GM12878 (cell line): ENCODE data around the gene ZNF776. TPM values are rescaled to one million over a fixed set of nuclear protein-coding genes. Genes with fewer than 3 reads are reported as not detected.

ENCODE experiments used
- ATAC-seq: fragments of 200-7000 bp; cut with Tn5 transposase; 3 replicates; pipeline ENCODE4 v1.9.1; 2020; ENCODE audit warnings: mild to moderate bottlenecking, moderate library complexity
- BruUV-seq: library from RNA; stranded (reverse); fragments of 400-500 nt; replicated peaks from 2 replicates; lab custom pipeline; 2021; lab: Mats Ljungman, UMichigan
- CTCF ChIA-PET: fragments of 300-600 bp; sonication (Branson Sonifier 250); formaldehyde crosslinking; extraction: SDS; loops from one replicate; lab custom pipeline; 2021; ENCODE audit warnings: inconsistent platforms; lab: Yijun Ruan, JAX
- POLR2A ChIA-PET: fragments of 350-600 bp; formaldehyde crosslinking; extraction: SDS; loops from one replicate; lab custom pipeline; 2021; ENCODE audit warnings: inconsistent platforms; lab: Charles Lee
- RAD21 ChIA-PET: fragments of 300-600 bp; sonication (Branson Sonifier 250); formaldehyde crosslinking; loops from one replicate; lab custom pipeline; 2023; ENCODE audit warnings: antibody characterized with exemption; ENCODE audit not compliant: unreplicated experiment; lab: Charles Lee
- SMC1A ChIA-PET: fragments of 300-600 bp; sonication (Branson Sonifier 250); formaldehyde crosslinking; loops from one replicate; lab custom pipeline; 2023; ENCODE audit not compliant: unreplicated experiment, uncharacterized antibody; lab: Charles Lee
- DNase-seq: peaks from one replicate; pipeline ENCODE4 v3.0.0-alpha.2; 2011; ENCODE audit warnings: low read depth, low spot score
- FAIRE-seq: peaks from 3 replicates; lab custom pipeline; 2011; peaks lifted over from hg19 to GRCh38; lab: Jason Lieb, UNC
- H2AFZ ChIP-seq: 2 replicates; pipeline ENCODE4 v1.6.0; 2011; ENCODE audit warnings: low read depth, low read length, control low read depth; ENCODE audit not compliant: control insufficient read depth
- H3K27ac ChIP-seq: 2 replicates; pipeline ENCODE4 v1.5.1; 2011; ENCODE audit warnings: control low read depth; ENCODE audit not compliant: control insufficient read depth, insufficient read depth
- H3K27me3 ChIP-seq, 2 experiments: replicated peaks in 1 of 2; 2 replicates each; pipeline versions ENCODE4 v1.6.0 to v1.6.1; 2011; ENCODE audit warnings: low read length in 1 of 2; ENCODE audit not compliant: control insufficient read depth in 2 of 2, insufficient read depth in 2 of 2
- H3K36me3 ChIP-seq, 2 experiments: 2 replicates each; pipeline ENCODE4 v1.5.1; 2011; ENCODE audit warnings: low read length in 1 of 2; ENCODE audit not compliant: control insufficient read depth in 2 of 2, insufficient read depth in 2 of 2
- H3K4me1 ChIP-seq: 2 replicates; pipeline ENCODE4 v1.6.1; 2011; ENCODE audit warnings: mild to moderate bottlenecking, low read length, moderate library complexity, mixed read lengths; ENCODE audit not compliant: control insufficient read depth, insufficient read depth
- H3K4me2 ChIP-seq: 2 replicates; pipeline ENCODE4 v1.6.0; 2011; ENCODE audit warnings: control low read depth; ENCODE audit not compliant: control insufficient read depth, insufficient read depth
- H3K4me3 ChIP-seq: fragments of 200-600 bp; sonication (generic); 2 replicates; pipeline ENCODE4 v1.5.1; 2016
- H3K79me2 ChIP-seq: 2 replicates; pipeline ENCODE4 v1.6.0; 2011; ENCODE audit warnings: low read length; ENCODE audit not compliant: control insufficient read depth, insufficient read depth
- H3K9ac ChIP-seq: 2 replicates; pipeline ENCODE4 v1.8.0; 2011; ENCODE audit warnings: low read length, control low read depth, mixed read lengths; ENCODE audit not compliant: control insufficient read depth, insufficient read depth
- H3K9me3 ChIP-seq: replicated peaks from 3 replicates; pipeline ENCODE4 v1.5.1; 2011; ENCODE audit warnings: mild to moderate bottlenecking, low read length; ENCODE audit not compliant: control insufficient read depth, insufficient read depth
- H4K20me1 ChIP-seq: 2 replicates; pipeline ENCODE4 v1.6.0; 2011; ENCODE audit not compliant: control insufficient read depth, insufficient read depth
- CHD1 ChIP-seq: IDR thresholded peaks from 2 replicates; pipeline ENCODE4 v1.6.1; 2012; ENCODE audit warnings: low read depth, low read length, improper control_type of control experiment
- CREB1 ChIP-seq: IDR thresholded peaks from 2 replicates; pipeline ENCODE4 v1.6.1; 2012; ENCODE audit warnings: low read depth, mild to moderate bottlenecking, inconsistent platforms
- FOS ChIP-seq: IDR thresholded peaks from 3 replicates; pipeline ENCODE4 v1.6.1; 2011; ENCODE audit warnings: borderline replicate concordance; ENCODE audit not compliant: insufficient read length; ENCODE audit errors: extremely low read depth
- GABPA ChIP-seq: IDR thresholded peaks from 2 replicates; pipeline ENCODE4 v1.6.1; 2014; ENCODE audit warnings: antibody characterized with exemption, low read depth, mild to moderate bottlenecking, inconsistent platforms
- HDAC6 ChIP-seq: fragments of 200-600 bp; sonication (generic); IDR thresholded peaks from one replicate; pipeline ENCODE4 v1.8.0; 2017; ENCODE audit warnings: antibody characterized with exemption; ENCODE audit not compliant: unreplicated experiment
- KLF5 ChIP-seq: fragments of 450-650 bp; IDR thresholded peaks from 2 replicates; pipeline ENCODE4 v1.6.1; 2014; ENCODE audit warnings: mild to moderate bottlenecking; ENCODE audit not compliant: partially characterized antibody
- MTA3 ChIP-seq: IDR thresholded peaks from 2 replicates; pipeline ENCODE4 v1.6.1; 2012; ENCODE audit warnings: low read length, inconsistent platforms, borderline replicate concordance
- NR2F1 ChIP-seq: fragments of 450-650 bp; conservative IDR thresholded peaks from 2 replicates; pipeline ENCODE4 v1.6.1; 2017; ENCODE audit warnings: mild to moderate bottlenecking
- SREBF2 ChIP-seq: IDR thresholded peaks from 2 replicates; pipeline ENCODE4 v1.6.1; 2012; ENCODE audit warnings: mild to moderate bottlenecking, low read length
- TCF12 ChIP-seq: IDR thresholded peaks from 2 replicates; pipeline ENCODE4 v1.6.1; 2011; ENCODE audit warnings: low read depth, mild to moderate bottlenecking, low read length
- TCF3 ChIP-seq: IDR thresholded peaks from 2 replicates; pipeline ENCODE4 v1.6.1; 2012; ENCODE audit warnings: low read depth, mild to moderate bottlenecking, low read length, borderline replicate concordance; ENCODE audit not compliant: insufficient read depth
- USF2 ChIP-seq: IDR thresholded peaks from 2 replicates; pipeline ENCODE4 v1.6.1; 2011; ENCODE audit warnings: low read depth, low read length, improper control_type of control experiment, borderline replicate concordance
- YBX1 ChIP-seq: fragments of 450-650 bp; IDR thresholded peaks from 2 replicates; pipeline ENCODE4 v1.6.1; 2016; ENCODE audit warnings: antibody characterized with exemption
- ZBED1 ChIP-seq: IDR thresholded peaks from 2 replicates; pipeline ENCODE4 v1.6.1; 2016; ENCODE audit warnings: borderline replicate concordance
- ZNF217 ChIP-seq: fragments of 450-650 bp; IDR thresholded peaks from 2 replicates; pipeline ENCODE4 v1.6.1; 2017; ENCODE audit warnings: antibody characterized with exemption, mild to moderate bottlenecking
- ZNF24 ChIP-seq: fragments of 450-650 bp; IDR thresholded peaks from 2 replicates; pipeline ENCODE4 v1.6.1; 2017; ENCODE audit warnings: antibody characterized with exemption, mild to moderate bottlenecking
- ZNF274 ChIP-seq: IDR thresholded peaks from one replicate; pipeline ENCODE4 v1.8.0; 2011; ENCODE audit not compliant: insufficient read length, insufficient read depth
- ZSCAN29 ChIP-seq: fragments of 450-650 bp; IDR thresholded peaks from 2 replicates; pipeline ENCODE4 v1.6.1; 2017; ENCODE audit warnings: mild to moderate bottlenecking, moderate library complexity
- WGBS: methylation state at CpG from one replicate; pipeline ENCODE4 v1.1.6; 2016; ENCODE audit warnings: low lambda C conversion rate; ENCODE audit not compliant: insufficient replicate concordance, insufficient coverage; ENCODE audit errors: missing lambda C conversion rate; 5-methylcytosine and 5-hydroxymethylcytosine counted together
- in situ Hi-C: fragments of 300-500 bp; cut with MboI; formaldehyde crosslinking; loops from 9 replicates; pipeline ENCODE4 v1.14.3; 2018; ENCODE audit warnings: mixed read lengths
- intact Hi-C: fragments of 100-400 bp; cut with micrococcal nuclease; formaldehyde crosslinking; loops from one replicate; pipeline ENCODE4 v1.14.2; 2022; ENCODE audit not compliant: unreplicated experiment
- polyA plus RNA-seq, 11 experiments: library from polyadenylated mRNA; depleted of rRNA in 4 of 11; unstranded in 6 of 11; stranded (reverse) in 5 of 11; fragments of >200 nt; fragmentation: Nextera tagmentation in 4 of 11; fragmentation: Illumina TruSeq in 1 of 11; extraction: Ambion mirVana in 4 of 11; extraction: Trizol in 1 of 11; gene quantifications; 1 replicate in 1 of 11; 2 replicates in 10 of 11; pipeline versions ENCODE4 v1.2.1 to v1.2.3, GENCODE V29; 2011 to 2016; ENCODE audit warnings: inconsistent platforms in 2 of 11, missing spikeins in 2 of 11, low read depth in 1 of 11
- total RNA-seq, 4 experiments: library from RNA; depleted of rRNA in 3 of 4; stranded (reverse); fragments of >200 nt in 3 of 4; fragmentation: Illumina TruSeq in 1 of 4; extraction: Trizol in 1 of 4; gene quantifications; 2 replicates each; pipeline versions ENCODE4 v1.2.1 to v1.2.3, GENCODE V29; 2013 to 2021

Gene ZNF776
- total and polyA plus RNA-seq, 10 of the 15 experiments (the other 5 are each of a cell fraction or from before 2014, with no cell fraction given), result 1.9 to 16.3 (median 11.7) TPM

- ChIA-PET RAD21 (no interaction called here), CTCF (interaction anchor here (1.0 kb wide), 1 partner anchor 17 kb away, joined by 3 read pairs; no protein-coding TSS in a partner anchor), POLR2A (no interaction called here), SMC1A (no interaction called here)
- no peaks in the 10 kb centered on the region for H4K20me1 ChIP-seq
- no peak overlapping the region for H3K4me2 ChIP-seq
- H3K79me2 ChIP-seq, result no peaks in the 10 kb centered on the region
- no TSS peak for BruUV-seq
- intact Hi-C loops (no loop called here), in situ Hi-C loops (no loop called here)
- no peaks in the 10 kb centered on the region for H3K36me3 ChIP-seq
- DNase-seq (no peak), FAIRE-seq (no peak), ATAC-seq (no peak)
- no peak overlapping the region for H3K4me3 ChIP-seq
- peaks cover 6% of the 10 kb centered on the region; the same call in 2 of the 3 replicates for H3K9me3 ChIP-seq
- H2AFZ ChIP-seq, result no peak overlapping the region
- no peaks in the 10 kb centered on the region for H3K27me3 ChIP-seq
- TF ChIP-seq ZNF24, result no peak
- no peak for TF ChIP-seq ZSCAN29
- TF ChIP-seq FOS, result no peak
- no peak for TF ChIP-seq TCF12
- no peak for TF ChIP-seq ZNF217
- TF ChIP-seq MTA3, result no peak
- no peak for TF ChIP-seq TCF3
- TF ChIP-seq CHD1, result no peak
- no peak for TF ChIP-seq ZNF274
- no peak for TF ChIP-seq GABPA
- TF ChIP-seq ZBED1, result no peak
- no peak for TF ChIP-seq SREBF2
- no peak for TF ChIP-seq HDAC6
- no peak for TF ChIP-seq NR2F1
- TF ChIP-seq KLF5, result no peak
- TF ChIP-seq CREB1, result no peak
- TF ChIP-seq YBX1, result no peak
- no peak for TF ChIP-seq USF2
- no peak overlapping the region for H3K27ac ChIP-seq
- H3K4me1 ChIP-seq, result no peaks in the 10 kb centered on the region
- H3K9ac ChIP-seq, result no peak overlapping the region
- WGBS, result 0% methylated on average over 1 of the region's 1 CpG
Observed at GRCh38 chr19:57712222-57712621, 34.4 kb upstream of the ZNF776 start.
